SJCRH30 (cell line): ENCODE measurements around the gene TBC1D3B. TPM values are rescaled to one million over a fixed set of nuclear protein-coding genes. Genes with fewer than 3 reads are reported as not detected.
"Not testable (repeated sequence)": the region's sequence is repeated elsewhere in the genome, so short reads cannot be mapped to it uniquely, and the experiment has no call there.

Source experiments
- DNase-seq, 2 experiments: peaks; one replicate each; pipeline ENCODE4 v3.0.0-alpha.2; 2015 to 2020
- H3K27ac ChIP-seq: fragments of 250-450 bp; sonication (Bioruptor Pico); 2 replicates; pipeline ENCODE4 v1.5.1; 2020; ENCODE audit warnings: mild to moderate bottlenecking, moderate library complexity
- H3K27me3 ChIP-seq: fragments of 250-450 bp; sonication (Bioruptor Pico); 2 replicates; pipeline ENCODE4 v1.5.1; 2020; ENCODE audit warnings: mild to moderate bottlenecking, moderate library complexity
- H3K36me3 ChIP-seq: fragments of 250-450 bp; sonication (Bioruptor Pico); 2 replicates; pipeline ENCODE4 v1.5.1; 2020; ENCODE audit warnings: mild to moderate bottlenecking, moderate library complexity
- H3K4me1 ChIP-seq: fragments of 250-450 bp; sonication (Bioruptor Pico); 2 replicates; pipeline ENCODE4 v1.5.1; 2020; ENCODE audit warnings: mild to moderate bottlenecking, moderate library complexity
- H3K4me3 ChIP-seq: fragments of 250-450 bp; sonication (Bioruptor Pico); 2 replicates; pipeline ENCODE4 v1.5.1; 2020; ENCODE audit warnings: mild to moderate bottlenecking, moderate library complexity
- H3K9me3 ChIP-seq: fragments of 250-450 bp; sonication (Bioruptor Pico); replicated peaks from 2 replicates; pipeline ENCODE4 v1.5.1; 2020; ENCODE audit warnings: mild to moderate bottlenecking, moderate library complexity
- total RNA-seq: library from RNA; depleted of rRNA; stranded (reverse); fragments of >200 nt; shearing (Covaris generic); gene quantifications from 2 replicates; pipeline ENCODE4 v1.2.3, GENCODE V29; 2014

Gene TBC1D3B
- total RNA-seq, 1 experiment from 2014 or later, result 3.7 TPM

GRCh38 chr17:36206486-36206821, 30.0 kb upstream of the TBC1D3B start:
- H3K4me1 ChIP-seq, H3K36me3 ChIP-seq, H3K9me3 ChIP-seq, H3K4me3 ChIP-seq, DNase-seq, H3K27ac ChIP-seq: not testable (repeated sequence)
- peaks cover 15% of the 10 kb centered on the region; the same call in 1 of the 2 replicates for H3K27me3 ChIP-seq

DNA sequence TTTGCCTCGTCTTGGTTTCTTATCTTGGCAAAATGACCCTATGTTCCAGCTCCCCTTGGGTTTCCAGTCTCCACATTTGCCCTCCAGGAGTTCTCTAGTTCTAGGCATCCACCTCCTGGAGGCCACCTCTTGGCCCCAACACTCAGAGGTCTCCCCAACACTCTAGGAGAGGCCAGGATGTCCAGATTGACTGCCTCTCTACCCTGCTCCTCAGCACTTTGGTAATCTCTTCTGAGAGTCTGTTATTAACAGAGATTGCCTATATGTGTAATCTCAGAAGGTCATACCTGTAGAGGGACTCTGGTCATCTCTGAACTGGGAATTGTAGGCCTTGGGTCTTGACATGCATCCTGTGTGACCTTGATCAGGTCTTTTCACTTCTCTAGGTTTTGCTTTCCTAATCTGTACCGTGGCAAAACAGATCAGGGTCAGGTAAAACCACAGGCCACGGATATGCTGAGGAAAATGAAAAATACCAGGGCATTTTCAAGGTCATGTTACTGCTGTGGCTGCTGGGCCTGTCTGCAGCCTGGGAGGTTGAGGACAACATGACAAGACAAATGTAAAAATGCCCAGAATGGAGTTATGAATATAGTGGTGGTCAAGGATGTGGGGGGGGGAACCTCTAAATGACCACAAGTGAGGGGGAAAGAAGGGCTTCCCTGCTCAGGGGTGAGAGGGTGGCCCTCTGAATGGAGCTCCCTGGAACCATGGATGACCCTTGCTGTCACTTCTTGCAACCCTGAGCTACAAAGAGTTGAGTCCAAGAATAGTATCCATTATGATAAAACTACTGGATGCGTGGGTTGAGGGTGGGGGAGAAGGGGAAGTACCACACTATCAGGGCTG, 29.4 kb upstream of the TBC1D3B start:
- DNase-seq, result no peak
- Histone ChIP-seq H3K4me3 (no peak overlapping the region), H3K36me3 (no peaks in the 10 kb centered on the region), H3K27ac (no peak overlapping the region), H3K4me1 (no peaks in the 10 kb centered on the region), H3K27me3 (peaks cover 15% of the 10 kb centered on the region; the same call in 1 of the 2 replicates), H3K9me3 (no peaks in the 10 kb centered on the region)

DNA sequence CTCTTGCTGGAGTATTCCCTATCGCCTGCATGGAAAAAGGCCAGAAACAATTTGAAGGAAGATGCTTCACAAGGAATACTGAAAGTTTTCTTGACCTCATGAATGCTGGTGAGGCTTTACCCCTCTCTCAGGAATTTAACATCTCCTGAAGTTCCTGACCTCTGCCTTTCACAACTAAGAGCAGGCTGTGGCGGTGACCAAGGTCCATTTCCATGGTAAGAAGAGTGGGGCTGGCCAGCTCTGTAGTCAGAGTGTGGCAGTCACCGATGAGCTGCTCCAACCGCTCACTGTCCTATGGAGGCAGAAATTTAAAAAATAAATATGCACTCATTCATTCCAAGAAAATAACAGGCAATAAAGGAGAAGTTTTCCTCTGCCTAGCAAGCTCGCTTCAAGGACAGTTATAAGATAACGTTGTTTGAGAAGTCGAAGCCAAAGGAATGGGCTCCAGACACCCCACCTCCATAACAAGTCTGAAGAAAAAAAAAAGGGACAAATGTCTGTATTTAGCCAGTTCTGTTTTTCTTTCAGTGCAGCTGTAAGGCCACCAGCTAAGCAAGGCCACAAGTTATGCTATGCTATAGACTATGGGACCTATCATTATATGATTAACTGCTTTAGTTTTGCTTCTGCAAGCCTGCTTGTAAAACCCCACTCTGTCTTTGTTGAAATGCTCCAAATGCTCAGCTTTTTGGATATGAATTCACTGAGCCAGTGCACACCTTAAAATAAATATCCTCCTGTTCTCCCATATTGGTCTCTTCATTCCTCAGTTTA, 28.5 kb upstream of the TBC1D3B start:
- Histone ChIP-seq H3K4me3 (no peak overlapping the region), H3K9me3 (no peaks in the 10 kb centered on the region), H3K36me3 (no peaks in the 10 kb centered on the region), H3K4me1 (no peaks in the 10 kb centered on the region), H3K27me3 (peaks cover 15% of the 10 kb centered on the region; the same call in 1 of the 2 replicates), H3K27ac (no peak overlapping the region)
- DNase-seq, result no peak

GRCh38 chr17:36203335-36203734, 26.9 kb upstream of the TBC1D3B start:
- H3K27ac ChIP-seq, result no peak overlapping the region
- DNase-seq, result no peak
- H3K9me3 ChIP-seq, result no peaks in the 10 kb centered on the region
- H3K27me3 ChIP-seq, result peaks cover 15% of the 10 kb centered on the region; the same call in 1 of the 2 replicates
- H3K4me3 ChIP-seq, result no peak overlapping the region
- no peaks in the 10 kb centered on the region for H3K36me3 ChIP-seq
- no peaks in the 10 kb centered on the region for H3K4me1 ChIP-seq

DNA sequence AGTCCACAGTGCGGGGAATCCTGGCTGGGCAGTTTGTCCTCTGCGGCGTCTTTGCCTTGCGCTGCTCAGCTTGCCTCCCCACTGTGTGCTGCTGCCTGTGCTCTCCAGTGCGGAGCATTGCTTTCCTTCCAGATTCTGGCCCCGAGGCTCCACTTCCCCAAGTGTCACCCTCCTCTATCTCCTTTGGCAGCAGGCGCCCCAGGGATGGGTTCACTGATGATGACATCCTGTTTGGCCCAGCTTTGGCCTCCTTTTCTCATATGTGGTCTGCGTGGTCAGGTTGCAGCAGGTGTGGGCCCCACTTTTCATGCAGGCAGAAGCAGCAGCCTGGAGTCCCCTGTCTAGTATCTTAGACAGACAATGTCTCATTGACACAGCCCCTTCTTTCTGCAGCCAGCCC, 25.1 kb upstream of the TBC1D3B start:
- not testable (repeated sequence) for H3K4me3 ChIP-seq, H3K36me3 ChIP-seq, H3K9me3 ChIP-seq, H3K4me1 ChIP-seq, H3K27ac ChIP-seq, DNase-seq
- H3K27me3 ChIP-seq, result peaks cover 15% of the 10 kb centered on the region; the same call in 1 of the 2 replicates

GRCh38 chr17:36201102-36201501, 24.7 kb upstream of the TBC1D3B start:
- H3K9me3 ChIP-seq, H3K4me3 ChIP-seq, H3K4me1 ChIP-seq, DNase-seq, H3K36me3 ChIP-seq, H3K27ac ChIP-seq: not testable (repeated sequence)
- peaks cover 15% of the 10 kb centered on the region; the same call in 1 of the 2 replicates for H3K27me3 ChIP-seq

GRCh38 chr17:36198831-36199465, 22.5 kb upstream of the TBC1D3B start:
- DNase-seq, result no peak
- Histone ChIP-seq H3K4me3 (no peak overlapping the region), H3K9me3 (no peaks in the 10 kb centered on the region), H3K36me3 (no peaks in the 10 kb centered on the region), H3K27ac (no peak overlapping the region), H3K4me1 (no peaks in the 10 kb centered on the region), H3K27me3 (peaks cover 15% of the 10 kb centered on the region; the same call in 1 of the 2 replicates)

DNA sequence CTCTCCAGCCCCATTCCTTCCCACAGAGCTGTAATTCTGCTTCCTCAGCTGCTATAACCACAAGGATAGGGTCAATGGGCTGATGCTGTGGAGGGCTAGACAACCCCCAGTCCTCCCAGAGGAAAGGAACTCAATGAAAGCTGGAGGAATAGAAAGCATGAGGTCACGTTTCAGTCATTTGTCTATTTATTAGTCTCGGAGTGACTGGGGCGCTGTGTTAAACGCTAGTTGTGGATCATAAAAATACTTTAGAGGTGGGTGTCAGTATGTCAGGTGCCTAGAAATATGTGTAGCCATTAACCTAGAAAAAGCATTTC, 20.9 kb upstream of the TBC1D3B start:
- no peak for DNase-seq
- Histone ChIP-seq H3K27me3 (peaks cover 3% of the 10 kb centered on the region; the same call in 1 of the 2 replicates), H3K36me3 (no peaks in the 10 kb centered on the region), H3K9me3 (no peaks in the 10 kb centered on the region), H3K4me1 (no peaks in the 10 kb centered on the region), H3K27ac (no peak overlapping the region), H3K4me3 (no peak overlapping the region)

DNA sequence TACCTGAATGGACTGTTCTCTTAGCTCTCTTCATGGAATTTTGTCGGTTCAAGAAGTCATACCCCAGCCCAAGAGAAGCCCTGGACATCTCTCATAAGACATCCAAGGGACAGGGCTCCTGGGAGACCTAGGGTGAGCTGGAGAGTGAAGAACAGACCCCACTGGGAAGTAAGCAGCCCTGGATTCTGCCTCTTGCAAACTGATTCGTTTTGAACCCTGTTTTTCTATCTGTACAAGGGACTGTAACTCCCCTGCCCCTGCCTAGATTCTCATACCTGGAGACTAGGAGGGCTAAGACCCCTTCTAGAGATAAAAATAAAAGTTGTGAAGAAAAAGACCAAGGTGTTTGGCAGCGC, 19.7 kb upstream of the TBC1D3B start:
- DNase-seq, result no peak
- Histone ChIP-seq H3K9me3 (no peaks in the 10 kb centered on the region), H3K4me1 (no peaks in the 10 kb centered on the region), H3K36me3 (no peaks in the 10 kb centered on the region), H3K27ac (no peak overlapping the region), H3K4me3 (no peak overlapping the region), H3K27me3 (no peaks in the 10 kb centered on the region)

DNA sequence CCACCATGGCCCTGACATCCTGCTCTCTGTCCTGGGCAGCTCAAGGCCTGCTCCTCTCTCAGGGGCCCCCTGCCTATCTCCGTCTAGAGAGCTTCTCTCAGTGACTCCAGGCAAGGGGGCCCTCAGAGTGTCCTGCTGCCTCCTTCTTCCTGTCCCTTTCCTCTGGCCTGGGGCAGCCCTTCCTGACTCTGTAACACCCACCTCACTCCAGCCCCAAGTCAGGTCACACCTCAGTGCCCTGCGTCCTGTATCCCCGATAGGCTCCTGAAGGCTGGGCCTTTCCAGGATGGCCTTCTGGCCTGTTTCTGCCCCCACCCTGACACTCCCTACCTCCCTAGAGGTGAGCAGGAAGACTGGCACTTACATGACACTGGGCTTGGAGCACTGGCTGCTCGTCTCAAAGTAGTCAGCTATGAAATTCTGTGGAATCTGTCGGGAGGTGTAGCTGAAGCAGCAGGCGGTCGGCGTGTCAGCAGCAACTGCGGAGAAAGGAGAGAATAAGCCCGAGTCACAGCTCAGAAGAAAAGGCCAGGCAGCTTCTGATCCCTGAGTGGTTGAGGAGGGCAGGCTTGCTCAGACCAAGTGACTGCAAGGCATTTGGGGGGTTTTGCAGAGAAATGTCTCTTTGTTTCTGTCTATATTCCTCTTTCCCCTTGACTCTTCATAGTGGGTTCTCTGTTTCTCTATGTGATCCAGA, 19.1 kb upstream of the TBC1D3B start:
- H3K4me3 ChIP-seq, result no peak overlapping the region
- H3K9me3 ChIP-seq, result no peaks in the 10 kb centered on the region
- H3K4me1 ChIP-seq, result no peaks in the 10 kb centered on the region
- no peaks in the 10 kb centered on the region for H3K27me3 ChIP-seq
- DNase-seq, result no peak
- H3K27ac ChIP-seq, result no peak overlapping the region
- no peaks in the 10 kb centered on the region for H3K36me3 ChIP-seq

GRCh38 chr17:36194832-36195433, 18.5 kb upstream of the TBC1D3B start:
- not testable (repeated sequence) for H3K27me3 ChIP-seq, H3K36me3 ChIP-seq, H3K4me1 ChIP-seq, H3K27ac ChIP-seq, H3K9me3 ChIP-seq, H3K4me3 ChIP-seq, DNase-seq

- not testable (repeated sequence) for H3K36me3 ChIP-seq, DNase-seq, H3K4me3 ChIP-seq, H3K27me3 ChIP-seq, H3K27ac ChIP-seq, H3K9me3 ChIP-seq, H3K4me1 ChIP-seq
Observed at GRCh38 chr17:36194147-36194831, 17.9 kb upstream of the TBC1D3B start.

- no peak for DNase-seq
- no peak overlapping the region for H3K27ac ChIP-seq
Observed at GRCh38 chr17:36193216-36193775, 16.9 kb upstream of the TBC1D3B start.

More at GRCh38 chr17:36193216-36193775, 16.9 kb upstream of the TBC1D3B start:
- Histone ChIP-seq H3K4me3 (no peak overlapping the region), H3K9me3 (no peaks in the 10 kb centered on the region), H3K4me1 (no peaks in the 10 kb centered on the region), H3K36me3 (no peaks in the 10 kb centered on the region), H3K27me3 (no peaks in the 10 kb centered on the region)
